ENCODE data around the gene RTKN2.

GRCh38 chr10:62266147-62266546 is 2.5 kb downstream of the RTKN2 start:
- TF ChIP-seq, protein P1, sequence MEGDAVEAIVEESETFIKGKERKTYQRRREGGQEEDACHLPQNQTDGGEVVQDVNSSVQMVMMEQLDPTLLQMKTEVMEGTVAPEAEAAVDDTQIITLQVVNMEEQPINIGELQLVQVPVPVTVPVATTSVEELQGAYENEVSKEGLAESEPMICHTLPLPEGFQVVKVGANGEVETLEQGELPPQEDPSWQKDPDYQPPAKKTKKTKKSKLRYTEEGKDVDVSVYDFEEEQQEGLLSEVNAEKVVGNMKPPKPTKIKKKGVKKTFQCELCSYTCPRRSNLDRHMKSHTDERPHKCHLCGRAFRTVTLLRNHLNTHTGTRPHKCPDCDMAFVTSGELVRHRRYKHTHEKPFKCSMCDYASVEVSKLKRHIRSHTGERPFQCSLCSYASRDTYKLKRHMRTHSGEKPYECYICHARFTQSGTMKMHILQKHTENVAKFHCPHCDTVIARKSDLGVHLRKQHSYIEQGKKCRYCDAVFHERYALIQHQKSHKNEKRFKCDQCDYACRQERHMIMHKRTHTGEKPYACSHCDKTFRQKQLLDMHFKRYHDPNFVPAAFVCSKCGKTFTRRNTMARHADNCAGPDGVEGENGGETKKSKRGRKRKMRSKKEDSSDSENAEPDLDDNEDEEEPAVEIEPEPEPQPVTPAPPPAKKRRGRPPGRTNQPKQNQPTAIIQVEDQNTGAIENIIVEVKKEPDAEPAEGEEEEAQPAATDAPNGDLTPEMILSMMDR (IDR thresholded peaks at IDR 0.05), result no peak
- TF ChIP-seq POLR2A (IDR thresholded peaks at IDR 0.05), result no peak
